DMS153 treated with DMSO at 0.1 percent for 48 hours (cell line): Measurements from ENCODE around the gene PAQR4.
A peak's percentile ranks its signal among the peaks of the same experiment; 100 is the strongest.
"Not testable (repeated sequence)": the region's sequence is repeated elsewhere in the genome, so short reads cannot be mapped to it uniquely, and the experiment has no call there.

Experiments used
- DNase-seq: peaks from one replicate; lab custom pipeline; 2025; ENCODE audit not compliant: unreplicated experiment; lab: John Stamatoyannopoulos, UW

PAQR4 gene

GRCh38 chr16:2968738-2969544 lies at the start of gene PAQR4:
TSS of gene PAQR4 (plus strand) at chr16:2969348. CDS start at chr16:2969675, 327 bp downstream.
- DNase-seq = peak; percentile 85

- peak; percentile 41 for DNase-seq
Measured at GRCh38 chr16:2919511-2920255, 49.5 kb upstream of the PAQR4 start.

GRCh38 chr16:2923481-2923880 lies 45.7 kb upstream of the PAQR4 start:
- no peak for DNase-seq

- DNase-seq = no peak
Measured at GRCh38 chr16:2924901-2925755, 44.0 kb upstream of the PAQR4 start.

- DNase-seq = no peak
Measured at GRCh38 chr16:2925951-2926649, 43.0 kb upstream of the PAQR4 start.

GRCh38 chr16:2926650-2926999 lies 42.5 kb upstream of the PAQR4 start:
- DNase-seq = no peak

- peak; percentile 86 for DNase-seq
Measured at GRCh38 chr16:2927010-2927646, 42.0 kb upstream of the PAQR4 start.

- not testable (repeated sequence) for DNase-seq
Measured at GRCh38 chr16:2928151-2928550, 41.0 kb upstream of the PAQR4 start.

GRCh38 chr16:2928796-2929195 lies 40.4 kb upstream of the PAQR4 start:
- DNase-seq = no peak

- DNase-seq = no peak
Measured at GRCh38 chr16:2929693-2930092, 39.5 kb upstream of the PAQR4 start.

- DNase-seq = no peak
Measured at GRCh38 chr16:2930236-2930635, 38.9 kb upstream of the PAQR4 start.

- DNase-seq = not testable (repeated sequence)
Measured at GRCh38 chr16:2931231-2931914, 37.8 kb upstream of the PAQR4 start.

- DNase-seq = no peak
Measured at GRCh38 chr16:2933136-2933535, 36.0 kb upstream of the PAQR4 start.

- no peak for DNase-seq
Measured at GRCh38 chr16:2933701-2934100, 35.4 kb upstream of the PAQR4 start.

- no peak for DNase-seq
Measured at GRCh38 chr16:2934450-2934849, 34.7 kb upstream of the PAQR4 start.

GRCh38 chr16:2936436-2937011 lies 32.6 kb upstream of the PAQR4 start:
- DNase-seq = no peak

GRCh38 chr16:2937170-2937569 lies 32.0 kb upstream of the PAQR4 start:
- DNase-seq = no peak

- no peak for DNase-seq
Measured at GRCh38 chr16:2938206-2938605, 30.9 kb upstream of the PAQR4 start.

- no peak for DNase-seq
Measured at GRCh38 chr16:2939968-2940367, 29.2 kb upstream of the PAQR4 start.
